IMR-90 (cell line): ENCODE data around the gene GSG1. TPM values are rescaled to one million over a fixed set of nuclear protein-coding genes. Genes with fewer than 3 reads are reported as not detected.
A peak's percentile ranks its signal among the peaks of the same experiment; 100 is the strongest.

Source experiments
- ATAC-seq: fragments of 200-7000 bp; cut with Tn5 transposase; 2 replicates; pipeline ENCODE4 v1.9.1; 2020; ENCODE audit warnings: low read depth, mild to moderate bottlenecking, moderate library complexity
- BruUV-seq: library from RNA; stranded (reverse); fragments of 400-500 nt; replicated peaks from 2 replicates; lab custom pipeline; 2021; lab: Mats Ljungman, UMichigan
- CTCF ChIA-PET: fragments of 300-600 bp; formaldehyde crosslinking; extraction: SDS; loops from one replicate; lab custom pipeline; 2021; ENCODE audit warnings: antibody characterized with exemption; lab: Yijun Ruan, JAX
- POLR2A ChIA-PET: fragments of 300-600 bp; sonication (Branson Sonifier 250); formaldehyde crosslinking; loops from one replicate; lab custom pipeline; 2022; ENCODE audit warnings: antibody characterized with exemption; ENCODE audit not compliant: unreplicated experiment; lab: Charles Lee
- DNase-seq: peaks from one replicate; pipeline ENCODE4 v3.0.0; 2013
- H2AFZ ChIP-seq: replicated peaks from 2 replicates; pipeline ENCODE3; 2013; ENCODE audit warnings: low read length, mild to moderate bottlenecking; ENCODE audit not compliant: poor library complexity
- H2AK5ac ChIP-seq: 2 replicates; pipeline ENCODE4 v1.6.1; 2013; ENCODE audit warnings: low read depth, low read length, inconsistent platforms
- H2AK9ac ChIP-seq: replicated peaks from 2 replicates; pipeline ENCODE3; 2013; ENCODE audit warnings: mild to moderate bottlenecking, low read depth, low read length, moderate library complexity; ENCODE audit not compliant: poor library complexity
- H2BK120ac ChIP-seq: 2 replicates; pipeline ENCODE4 v1.6.1; 2013; ENCODE audit warnings: low read depth, low read length, inconsistent platforms
- H2BK15ac ChIP-seq: 3 replicates; pipeline ENCODE4 v1.6.1; 2013; ENCODE audit warnings: low read depth, low read length, inconsistent platforms
- H2BK20ac ChIP-seq: 2 replicates; pipeline ENCODE4 v1.6.1; 2013; ENCODE audit warnings: low read depth, mild to moderate bottlenecking, inconsistent platforms, low read length, moderate library complexity
- H2BK5ac ChIP-seq: 2 replicates; pipeline ENCODE4 v1.6.1; 2013; ENCODE audit warnings: mild to moderate bottlenecking, low read depth, low read length, inconsistent platforms; ENCODE audit not compliant: poor library complexity, severe bottlenecking
- H3K14ac ChIP-seq: replicated peaks from 2 replicates; pipeline ENCODE4 v1.6.1; 2013; ENCODE audit warnings: low read depth, low read length, inconsistent platforms
- H3K18ac ChIP-seq: 2 replicates; pipeline ENCODE4 v1.6.1; 2013; ENCODE audit warnings: low read depth, low read length, control low read depth
- H3K23ac ChIP-seq: 2 replicates; pipeline ENCODE4 v1.6.1; 2013; ENCODE audit warnings: low read depth, low read length, inconsistent platforms
- H3K27ac ChIP-seq: 2 replicates; pipeline ENCODE4 v1.5.1; 2013; ENCODE audit warnings: mild to moderate bottlenecking, control low read depth, low read length; ENCODE audit not compliant: insufficient read depth
- H3K27me3 ChIP-seq: 2 replicates; pipeline ENCODE4 v1.6.1; 2013; ENCODE audit warnings: low read length; ENCODE audit not compliant: control insufficient read depth, insufficient read depth
- H3K36me3 ChIP-seq: 2 replicates; pipeline ENCODE4 v1.6.1; 2013; ENCODE audit warnings: low read length, mixed read lengths; ENCODE audit not compliant: control insufficient read depth, insufficient read depth
- H3K4ac ChIP-seq: 2 replicates; pipeline ENCODE4 v1.6.1; 2013; ENCODE audit warnings: low read depth, low read length, inconsistent platforms
- H3K4me1 ChIP-seq: 2 replicates; pipeline ENCODE4 v1.6.1; 2013; ENCODE audit warnings: low read length, mixed read lengths; ENCODE audit not compliant: control insufficient read depth, insufficient read depth
- H3K4me2 ChIP-seq: 2 replicates; pipeline ENCODE4 v1.6.1; 2013; ENCODE audit warnings: low read depth, mild to moderate bottlenecking, control low read depth, low read length, moderate library complexity
- H3K4me3 ChIP-seq: 2 replicates; pipeline ENCODE4 v1.5.1; 2013; ENCODE audit warnings: low read depth, mild to moderate bottlenecking, control low read depth, low read length, moderate library complexity; ENCODE audit not compliant: insufficient read depth
- H3K56ac ChIP-seq: 2 replicates; pipeline ENCODE4 v1.6.1; 2013; ENCODE audit warnings: low read length, inconsistent platforms; ENCODE audit not compliant: insufficient read depth; ENCODE audit errors: extremely low read depth
- H3K79me1 ChIP-seq, 2 experiments: 2 replicates each; pipeline ENCODE4 v1.6.1; 2013; ENCODE audit warnings: low read length in 2 of 2, inconsistent platforms in 1 of 2, low read depth in 1 of 2
- H3K9ac ChIP-seq: 2 replicates; pipeline ENCODE4 v1.6.1; 2013; ENCODE audit warnings: low read depth, low read length, control low read depth
- H3K9me1 ChIP-seq: 2 replicates; pipeline ENCODE4 v1.6.1; 2013; ENCODE audit warnings: low read length, inconsistent platforms; ENCODE audit not compliant: insufficient read depth
- H3K9me3 ChIP-seq: 2 replicates; pipeline ENCODE4 v1.6.1; 2013; ENCODE audit warnings: low read length; ENCODE audit not compliant: control insufficient read depth, insufficient read depth
- H4K20me1 ChIP-seq: 2 replicates; pipeline ENCODE4 v1.6.1; 2013; ENCODE audit warnings: low read length, inconsistent platforms; ENCODE audit not compliant: insufficient read depth
- H4K5ac ChIP-seq: 2 replicates; pipeline ENCODE4 v1.6.1; 2013; ENCODE audit warnings: mild to moderate bottlenecking, low read depth, low read length, control low read depth
- H4K8ac ChIP-seq, 2 experiments: 2 replicates each; pipeline ENCODE4 v1.6.1; 2013; ENCODE audit warnings: low read depth in 2 of 2, low read length in 2 of 2, control low read depth in 1 of 2, inconsistent platforms in 1 of 2
- H4K91ac ChIP-seq: 2 replicates; pipeline ENCODE4 v1.6.1; 2013; ENCODE audit warnings: low read depth, low read length, inconsistent platforms; ENCODE audit not compliant: insufficient read depth
- FOS ChIP-seq: fragments of 150-350 bp; IDR thresholded peaks from 2 replicates; pipeline ENCODE4 v1.6.1; 2016; ENCODE audit warnings: low read depth, low read length
- MAFK ChIP-seq: IDR thresholded peaks from 2 replicates; pipeline ENCODE4 v1.6.1; 2012; ENCODE audit warnings: low read depth, low read length, improper control_type of control experiment
- MXI1 ChIP-seq: IDR thresholded peaks from 2 replicates; pipeline ENCODE4 v1.6.1; 2012; ENCODE audit warnings: low read depth, mild to moderate bottlenecking, low read length, moderate library complexity, borderline replicate concordance
- WGBS, 2 experiments: methylation state at CpG; one replicate each; pipeline versions ENCODE4 v1.1.5 to v1.1.7; 2013; ENCODE audit warnings: missing lambda C conversion rate in 2 of 2; ENCODE audit not compliant: insufficient read length in 1 of 2; ENCODE audit errors: extremely low coverage in 2 of 2; 5-methylcytosine and 5-hydroxymethylcytosine counted together
- dilution Hi-C: fragments of 300-500 bp; cut with HindIII; formaldehyde crosslinking; loops from one replicate; pipeline ENCODE4 v1.14.3; 2018; ENCODE audit warnings: low sequenced_read_pairs; ENCODE audit not compliant: unreplicated experiment
- in situ Hi-C: fragments of 300-500 bp; cut with MboI; formaldehyde crosslinking; loops from 3 replicates; pipeline ENCODE4 v1.14.3; 2019; ENCODE audit warnings: low sequenced_read_pairs, inconsistent platforms, mixed read lengths
- intact Hi-C: fragments of 100-400 bp; cut with micrococcal nuclease; formaldehyde crosslinking; loops from 2 replicates; pipeline ENCODE4 v1.10.0; 2022
- polyA plus RNA-seq, 3 experiments: library from polyadenylated mRNA; depleted of rRNA; stranded (reverse); fragments of >200 nt; gene quantifications; 2 replicates each; pipeline ENCODE4 v1.2.3, GENCODE V29; 2012; ENCODE audit warnings: low replicate concordance in 1 of 3
- total RNA-seq: library from RNA; depleted of rRNA; stranded (reverse); fragments of >200 nt; gene quantifications from 2 replicates; pipeline ENCODE4 v1.2.3, GENCODE V29; 2012

GSG1 gene
- total and polyA plus RNA-seq, 2 of the 4 experiments (the other 2 are of a cell fraction) = 1.8 to 2.9 TPM

- ChIA-PET POLR2A (interaction anchor here (0.6 kb wide), 1 partner anchor 51 kb away, joined by 3 read pairs; no protein-coding TSS in a partner anchor), CTCF (interaction anchor here (0.7 to 1.4 kb wide), 3 partner anchors 71 to 116 kb away, joined by 3 to 9 read pairs (median 4); no protein-coding TSS in a partner anchor)
- TF ChIP-seq MAFK (peak; percentile 69), FOS (no peak), MXI1 (no peak)
- Histone ChIP-seq H3K36me3 (no peaks in the 10 kb centered on the region), H4K5ac (no peak overlapping the region; the same call in 1 of the 2 replicates), H2AK5ac (peak overlapping the region; percentile 64), H3K4me3 (no peak overlapping the region), H3K9ac (no peak overlapping the region), H3K18ac (0 out of 2 replicates have a peak overlapping the region, but pooled peaks have one; percentile 6), H4K8ac (peak overlapping the region in 1 of 2 experiments; percentile 47; a peak in 2 of 4 replicates), H3K27me3 (no peaks in the 10 kb centered on the region), H3K56ac (no peak overlapping the region; the same call in 1 of the 2 replicates), H3K23ac (peak overlapping the region; percentile 8), H3K9me1 (peaks cover 19% of the 10 kb centered on the region), H3K79me1 (peaks cover 0 to 28% of the 10 kb centered on the region in 2 experiments; a peak in 2 of 4 replicates), H2BK5ac (peak overlapping the region; percentile 32), H3K9me3 (no peaks in the 10 kb centered on the region), H3K27ac (no peak overlapping the region), H3K4ac (peak overlapping the region; percentile 61), H2AK9ac (no peak overlapping the region), H3K4me2 (no peak overlapping the region), H4K91ac (peak overlapping the region; percentile 81), H2AFZ (no peak overlapping the region), H2BK20ac (peak overlapping the region; percentile 82), H2BK15ac (peak overlapping the region; percentile 78; the same call in 2 of the 3 replicates), H3K4me1 (peaks cover 35% of the 10 kb centered on the region), H4K20me1 (no peaks in the 10 kb centered on the region), H2BK120ac (peak overlapping the region; percentile 79), H3K14ac (peak overlapping the region; percentile 11; the same call in 1 of the 2 replicates)
- no peak for ATAC-seq
- intact Hi-C loops = loop anchor here (5.0 kb wide), 1 partner anchor 308 kb away; the partner anchor contains the start of gene APOLD1
- dilution Hi-C loops = no loop called here
- in situ Hi-C loops = loop anchor here (5.0 to 10.0 kb wide), 2 partner anchors 117 to 181 kb away; no protein-coding TSS in a partner anchor
- no TSS peak for BruUV-seq
- DNase-seq = no peak
- 17% methylated on average over 1 of the region's 8 CpGs; no CpG with 5 or more reads in 1 of the 2 experiments for WGBS, 2 experiments
Measured at GRCh38 chr12:13095266-13095995, 8.0 kb downstream of the GSG1 start.
